GM21825 (cell line): ENCODE measurements around the gene DPYSL3.
A peak's percentile ranks its signal among the peaks of the same experiment; 100 is the strongest.

ENCODE experiments used
- ATAC-seq: cut with Tn5 transposase; IDR thresholded peaks from one replicate; pipeline ENCODE4 v1.9.1; 2021; ENCODE audit warnings: mild to moderate bottlenecking, moderate library complexity; ENCODE audit not compliant: unreplicated experiment

DPYSL3 gene

GRCh38 chr5:147406636-147407035 lies 103.2 kb downstream of the DPYSL3 start:
- ATAC-seq = no peak

GRCh38 chr5:147404706-147405105 lies 105.2 kb downstream of the DPYSL3 start:
- ATAC-seq = peak; percentile 29

GRCh38 chr5:147403651-147404640 lies 105.9 kb downstream of the DPYSL3 start:
- ATAC-seq = peak; percentile 94

- no peak for ATAC-seq
These were observed 109.0 kb downstream of the DPYSL3 start for GRCh38 chr5:147400881-147401280.

GRCh38 chr5:147400126-147400809 lies 109.6 kb downstream of the DPYSL3 start:
- no peak for ATAC-seq

- no peak for ATAC-seq
These were observed 111.0 kb downstream of the DPYSL3 start for GRCh38 chr5:147398860-147399259.

- no peak for ATAC-seq
These were observed 112.3 kb downstream of the DPYSL3 start for GRCh38 chr5:147397616-147398015.

GRCh38 chr5:147396070-147396823 lies 113.6 kb downstream of the DPYSL3 start:
- ATAC-seq = no peak

GRCh38 chr5:147393874-147394672 lies 115.8 kb downstream of the DPYSL3 start:
- ATAC-seq = no peak

GRCh38 chr5:147391781-147392180 lies 118.1 kb downstream of the DPYSL3 start:
- ATAC-seq = peak; percentile 91

- no peak for ATAC-seq
These were observed 119.1 kb downstream of the DPYSL3 start for GRCh38 chr5:147390654-147391225.

GRCh38 chr5:147388184-147389108 lies 121.4 kb downstream of the DPYSL3 start:
- ATAC-seq = no peak

- ATAC-seq = no peak
These were observed 122.8 kb downstream of the DPYSL3 start for GRCh38 chr5:147387109-147387508.

- ATAC-seq = no peak
These were observed 125.3 kb downstream of the DPYSL3 start for GRCh38 chr5:147384346-147385193.

- no peak for ATAC-seq
These were observed 127.1 kb downstream of the DPYSL3 start for GRCh38 chr5:147382776-147383175.

- ATAC-seq = no peak
These were observed 128.3 kb downstream of the DPYSL3 start for GRCh38 chr5:147381555-147381954.

- no peak for ATAC-seq
These were observed 132.2 kb downstream of the DPYSL3 start for GRCh38 chr5:147377682-147378081.

GRCh38 chr5:147375151-147375550 lies 134.7 kb downstream of the DPYSL3 start:
- ATAC-seq = no peak
